ENCODE data around the gene MUTYH. TPM values are rescaled to one million over a fixed set of nuclear protein-coding genes. Genes with fewer than 3 reads are reported as not detected.

Gene MUTYH
- 10.7 and 20.3 TPM in 2 replicates for total RNA-seq

GRCh38 chr1:45339789-45340558, at the start of gene MUTYH, which contains the start of gene TOE1:
Gene MUTYH (minus strand): TSS chr1:45340440. CDS start chr1:45334505, 5,935 bp downstream.
Gene TOE1 (plus strand): TSS chr1:45340170. CDS start chr1:45340253, 83 bp downstream.

GRCh38 chr1:45326627-45327623, 13.3 kb downstream of the MUTYH start, which contains the start of gene HPDL:
Gene HPDL (plus strand): TSS chr1:45326895. CDS start chr1:45327149, 254 bp downstream.

Other genes starting within 250 kb of the MUTYH start
- 0.77 and 2.5 TPM in 2 replicates for gene ZSWIM5, start 133.8 kb downstream of the MUTYH start, total RNA-seq
- gene HPDL, start 13.5 kb downstream of the MUTYH start, total RNA-seq: 0.56 and 3.1 TPM in 2 replicates
- gene TOE1, start 270 bp downstream of the MUTYH start, total RNA-seq: 5.6 and 23.4 TPM in 2 replicates
- gene TESK2, start 150.7 kb upstream of the MUTYH start, total RNA-seq: 0.96 and 2.5 TPM in 2 replicates
- gene CCDC163, start 159.6 kb upstream of the MUTYH start, total RNA-seq: 0.56 and 0.77 TPM in 2 replicates
- gene MMACHC, start 159.9 kb upstream of the MUTYH start, total RNA-seq: 2.3 and 3.1 TPM in 2 replicates
- gene PRDX1, start 181.4 kb upstream of the MUTYH start, total RNA-seq: 433 and 683 TPM in 2 replicates
- gene AKR1A1, start 210.4 kb upstream of the MUTYH start, total RNA-seq: 131 and 158 TPM in 2 replicates
- gene NASP, start 243.6 kb upstream of the MUTYH start, total RNA-seq: 22.6 and 79.2 TPM in 2 replicates